ENCODE data around the gene CHEK1.

CHEK1 gene

DNA sequence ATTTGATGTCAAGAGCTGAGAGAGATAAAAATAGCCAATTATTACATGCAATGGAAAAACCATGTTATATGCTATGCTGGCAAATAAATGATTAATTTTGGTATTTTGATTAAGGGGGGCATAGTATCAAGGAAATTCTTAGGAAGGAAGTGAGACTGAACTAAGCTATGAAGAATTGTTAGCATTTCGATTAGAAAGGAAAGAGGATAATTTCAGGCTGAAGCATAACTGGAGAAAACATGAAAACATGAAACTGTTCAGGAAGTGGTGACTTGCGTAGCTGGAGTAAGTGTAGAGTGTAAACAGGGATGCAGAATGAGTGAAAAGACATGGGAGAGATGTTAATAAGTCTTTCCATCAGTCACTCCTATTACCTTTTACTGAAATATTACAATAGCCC, 49.2 kb downstream of the CHEK1 start:
- no peak overlapping the region for H3K27ac ChIP-seq (ENCODE audit: low read length)
- no peaks in the 10 kb centered on the region for H3K4me1 ChIP-seq (ENCODE audit: control insufficient read depth in 1 of 2, insufficient read depth in 2 of 2, low read length in 2 of 2)
- H3K4me3 ChIP-seq (ENCODE audit: low read depth in 1 of 2, low read length in 2 of 2): no peak overlapping the region
- H3K36me3 ChIP-seq (ENCODE audit: control insufficient read depth in 1 of 2, insufficient read depth in 2 of 2, low read length in 2 of 2): no peaks in the 10 kb centered on the region
- no peaks in the 10 kb centered on the region for H3K9me3 ChIP-seq (ENCODE audit: control insufficient read depth in 1 of 2, low read length in 2 of 2)
- no peaks in the 10 kb centered on the region for H3K27me3 ChIP-seq (ENCODE audit: low read depth, low read length)

DNA sequence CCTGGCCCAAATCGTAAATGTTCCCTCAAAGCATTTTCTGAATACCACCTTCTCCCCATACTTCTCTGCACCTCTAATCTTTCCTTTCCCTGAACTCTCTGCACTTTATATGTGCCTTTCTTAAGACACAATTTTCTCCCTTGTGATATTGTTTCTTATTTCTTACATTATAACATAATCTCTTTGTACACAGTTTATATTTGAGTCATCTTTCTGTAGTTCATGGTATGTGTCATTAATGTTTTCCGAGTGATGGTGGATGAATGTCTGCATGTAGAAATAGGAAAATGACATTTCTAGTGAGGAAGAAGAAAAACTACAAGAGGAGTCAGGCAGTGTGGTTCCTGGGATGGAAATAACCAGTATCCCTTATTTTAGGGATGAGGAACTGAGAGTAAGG, 50.2 kb downstream of the CHEK1 start:
- Histone ChIP-seq H3K4me1 (ENCODE audit: control insufficient read depth in 1 of 2, insufficient read depth in 2 of 2, low read length in 2 of 2) (no peaks in the 10 kb centered on the region), H3K36me3 (ENCODE audit: control insufficient read depth in 1 of 2, insufficient read depth in 2 of 2, low read length in 2 of 2) (no peaks in the 10 kb centered on the region), H3K4me3 (ENCODE audit: low read depth in 1 of 2, low read length in 2 of 2) (no peak overlapping the region), H3K27ac (ENCODE audit: low read length) (no peak overlapping the region), H3K27me3 (ENCODE audit: low read depth, low read length) (no peaks in the 10 kb centered on the region), H3K9me3 (ENCODE audit: control insufficient read depth in 1 of 2, low read length in 2 of 2) (no peaks in the 10 kb centered on the region)

DNA sequence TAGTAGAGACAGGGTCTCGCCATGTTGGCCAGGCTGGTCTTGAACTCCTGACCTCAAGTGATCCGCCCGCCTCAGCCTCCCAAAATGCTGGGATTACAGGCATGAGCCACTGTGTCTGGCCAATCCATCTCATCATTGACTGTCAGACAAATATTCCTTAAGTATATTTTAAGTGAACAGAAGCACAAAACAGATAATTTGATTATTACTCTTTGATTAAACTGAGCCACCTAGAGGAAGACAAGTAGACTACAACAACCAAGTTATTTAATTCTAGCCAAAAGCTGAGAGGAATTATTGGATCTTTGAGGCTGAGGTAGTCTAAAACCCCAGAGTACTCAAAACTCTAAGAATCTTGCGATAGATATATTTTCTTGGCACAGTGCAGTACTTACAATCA, 54.4 kb downstream of the CHEK1 start:
- H3K9me3 ChIP-seq (ENCODE audit: control insufficient read depth in 1 of 2, low read length in 2 of 2): no peaks in the 10 kb centered on the region
- no peak overlapping the region for H3K27ac ChIP-seq (ENCODE audit: low read length)
- no peak overlapping the region for H3K4me3 ChIP-seq (ENCODE audit: low read depth in 1 of 2, low read length in 2 of 2)
- H3K36me3 ChIP-seq (ENCODE audit: control insufficient read depth in 1 of 2, insufficient read depth in 2 of 2, low read length in 2 of 2): no peaks in the 10 kb centered on the region
- H3K27me3 ChIP-seq (ENCODE audit: low read depth, low read length): no peaks in the 10 kb centered on the region
- no peaks in the 10 kb centered on the region for H3K4me1 ChIP-seq (ENCODE audit: control insufficient read depth in 1 of 2, insufficient read depth in 2 of 2, low read length in 2 of 2)

DNA sequence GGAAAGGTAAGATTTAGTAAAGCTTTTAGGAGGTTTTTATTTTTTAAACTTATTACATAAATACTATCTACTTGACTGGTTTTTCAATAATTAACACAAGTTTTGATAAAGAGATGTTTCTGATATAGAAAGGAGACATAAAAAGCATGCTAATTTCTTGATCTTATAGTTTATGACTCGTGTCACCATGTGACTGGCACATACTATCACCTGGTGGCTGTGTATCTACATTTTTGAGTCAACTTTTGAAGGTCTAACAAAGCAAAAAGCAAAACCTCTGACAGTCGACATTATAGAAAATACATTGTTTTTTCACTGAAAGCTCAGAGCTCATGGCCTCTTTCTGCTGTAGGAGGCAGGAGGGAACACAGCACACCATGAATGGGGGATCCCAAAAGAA, 54.9 kb downstream of the CHEK1 start:
- Histone ChIP-seq H3K4me1 (ENCODE audit: control insufficient read depth in 1 of 2, insufficient read depth in 2 of 2, low read length in 2 of 2) (no peaks in the 10 kb centered on the region), H3K27me3 (ENCODE audit: low read depth, low read length) (no peaks in the 10 kb centered on the region), H3K9me3 (ENCODE audit: control insufficient read depth in 1 of 2, low read length in 2 of 2) (no peaks in the 10 kb centered on the region), H3K4me3 (ENCODE audit: low read depth in 1 of 2, low read length in 2 of 2) (no peak overlapping the region), H3K36me3 (ENCODE audit: control insufficient read depth in 1 of 2, insufficient read depth in 2 of 2, low read length in 2 of 2) (no peaks in the 10 kb centered on the region), H3K27ac (ENCODE audit: low read length) (no peak overlapping the region)

DNA sequence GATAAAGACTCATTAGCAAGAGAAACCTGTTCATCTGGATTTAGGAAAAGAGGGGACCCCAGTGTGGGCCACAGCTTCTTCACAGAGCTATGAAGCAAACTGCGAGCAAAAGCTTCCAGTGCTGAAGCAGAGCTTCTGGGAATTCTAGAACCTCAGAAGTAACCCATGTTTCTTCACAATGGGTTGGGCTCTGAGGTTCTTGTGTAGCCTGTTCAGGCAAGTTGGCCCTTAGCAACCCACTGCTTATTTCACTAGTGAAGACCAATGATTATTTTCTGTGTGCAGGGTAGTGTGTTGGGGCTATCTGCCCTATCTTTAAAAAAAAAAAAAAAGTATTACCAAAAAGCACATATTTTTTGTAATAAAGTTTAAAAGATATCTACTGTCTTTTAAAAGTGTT, 55.8 kb downstream of the CHEK1 start, which contains the start of gene ACRV1:
TSS of gene ACRV1 (minus strand) at position 101 of the 400 bp plus-strand sequence. CDS start at position 34, 67 bp downstream.
- no peaks in the 10 kb centered on the region for H3K9me3 ChIP-seq (ENCODE audit: control insufficient read depth in 1 of 2, low read length in 2 of 2)
- H3K27ac ChIP-seq (ENCODE audit: low read length): no peak within 1 kb of the TSS
- H3K4me1 ChIP-seq (ENCODE audit: control insufficient read depth in 1 of 2, insufficient read depth in 2 of 2, low read length in 2 of 2): no peaks in the 10 kb centered on the region
- H3K4me3 ChIP-seq (ENCODE audit: low read depth in 1 of 2, low read length in 2 of 2): no peak within 1 kb of the TSS
- no peaks in the 10 kb centered on the region for H3K36me3 ChIP-seq (ENCODE audit: control insufficient read depth in 1 of 2, insufficient read depth in 2 of 2, low read length in 2 of 2)
- H3K27me3 ChIP-seq (ENCODE audit: low read depth, low read length): no peaks in the 10 kb centered on the region

DNA sequence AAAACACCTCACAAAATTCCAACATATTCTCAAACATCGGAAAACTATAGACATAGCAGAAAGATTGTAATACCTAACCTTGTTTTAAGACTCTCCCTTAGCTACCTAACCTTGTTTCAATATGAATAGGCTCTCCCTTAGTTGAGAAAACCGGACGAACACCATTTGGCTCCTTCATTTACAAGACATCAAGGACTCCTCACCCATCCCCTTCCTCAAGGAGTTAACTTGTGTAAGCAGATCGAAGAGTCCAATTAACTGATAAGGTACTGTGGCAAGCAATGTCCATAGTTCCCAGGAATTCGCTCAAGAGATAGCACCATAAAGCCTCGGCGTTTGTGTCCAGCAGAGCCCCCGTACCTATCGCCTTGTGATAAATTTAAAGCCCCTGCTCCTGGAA, 60.3 kb downstream of the CHEK1 start:
- Histone ChIP-seq H3K4me1 (ENCODE audit: control insufficient read depth in 1 of 2, insufficient read depth in 2 of 2, low read length in 2 of 2) (no peaks in the 10 kb centered on the region), H3K36me3 (ENCODE audit: control insufficient read depth in 1 of 2, insufficient read depth in 2 of 2, low read length in 2 of 2) (no peaks in the 10 kb centered on the region), H3K9me3 (ENCODE audit: control insufficient read depth in 1 of 2, low read length in 2 of 2) (no peaks in the 10 kb centered on the region), H3K4me3 (ENCODE audit: low read depth in 1 of 2, low read length in 2 of 2) (no peak overlapping the region), H3K27me3 (ENCODE audit: low read depth, low read length) (no peaks in the 10 kb centered on the region), H3K27ac (ENCODE audit: low read length) (no peak overlapping the region)

DNA sequence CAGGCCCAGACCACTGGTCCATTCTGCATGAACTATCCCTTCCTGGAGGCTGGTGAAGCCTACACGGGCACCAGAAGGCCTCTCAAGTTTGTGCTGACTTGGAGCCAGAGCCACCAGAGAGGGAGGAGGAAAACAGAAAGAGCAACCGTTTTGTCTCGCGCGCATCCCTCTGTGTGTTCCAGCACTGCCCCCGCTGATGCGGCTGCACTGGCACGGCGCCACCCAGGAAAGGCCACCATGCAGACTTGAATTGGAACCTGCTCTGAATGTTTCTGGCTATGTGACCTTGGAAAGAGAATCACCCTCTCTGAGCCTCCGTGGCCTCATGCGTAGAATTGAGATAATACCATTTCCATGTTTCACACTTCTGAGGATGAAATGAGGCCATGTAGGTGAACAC, 63.1 kb downstream of the CHEK1 start:
- H3K4me1 ChIP-seq (ENCODE audit: control insufficient read depth in 1 of 2, insufficient read depth in 2 of 2, low read length in 2 of 2): no peaks in the 10 kb centered on the region
- H3K36me3 ChIP-seq (ENCODE audit: control insufficient read depth in 1 of 2, insufficient read depth in 2 of 2, low read length in 2 of 2): no peaks in the 10 kb centered on the region
- no peaks in the 10 kb centered on the region for H3K27me3 ChIP-seq (ENCODE audit: low read depth, low read length)
- no peak overlapping the region for H3K4me3 ChIP-seq (ENCODE audit: low read depth in 1 of 2, low read length in 2 of 2)
- H3K27ac ChIP-seq (ENCODE audit: low read length): no peak overlapping the region
- H3K9me3 ChIP-seq (ENCODE audit: control insufficient read depth in 1 of 2, low read length in 2 of 2): no peaks in the 10 kb centered on the region

DNA sequence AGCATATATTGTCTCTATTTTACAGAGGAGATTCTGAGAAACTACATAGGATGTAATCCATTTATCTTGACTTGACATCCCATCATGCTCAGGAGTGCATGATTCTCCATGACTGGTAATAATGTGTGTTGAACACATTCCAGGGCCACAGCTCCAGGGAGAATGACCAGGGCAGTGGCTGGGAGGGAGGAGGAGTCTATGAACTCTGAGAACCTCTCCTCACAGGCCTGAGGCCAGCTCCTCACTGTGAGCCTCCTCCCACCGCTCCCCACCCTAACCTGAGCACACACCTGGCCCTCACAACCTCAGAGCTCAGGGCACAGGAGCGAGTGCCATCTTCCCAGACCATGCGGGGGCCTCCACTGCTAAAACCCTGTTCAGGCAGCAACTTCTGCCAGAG, 63.7 kb downstream of the CHEK1 start:
- H3K27ac ChIP-seq (ENCODE audit: low read length): no peak overlapping the region

DNA sequence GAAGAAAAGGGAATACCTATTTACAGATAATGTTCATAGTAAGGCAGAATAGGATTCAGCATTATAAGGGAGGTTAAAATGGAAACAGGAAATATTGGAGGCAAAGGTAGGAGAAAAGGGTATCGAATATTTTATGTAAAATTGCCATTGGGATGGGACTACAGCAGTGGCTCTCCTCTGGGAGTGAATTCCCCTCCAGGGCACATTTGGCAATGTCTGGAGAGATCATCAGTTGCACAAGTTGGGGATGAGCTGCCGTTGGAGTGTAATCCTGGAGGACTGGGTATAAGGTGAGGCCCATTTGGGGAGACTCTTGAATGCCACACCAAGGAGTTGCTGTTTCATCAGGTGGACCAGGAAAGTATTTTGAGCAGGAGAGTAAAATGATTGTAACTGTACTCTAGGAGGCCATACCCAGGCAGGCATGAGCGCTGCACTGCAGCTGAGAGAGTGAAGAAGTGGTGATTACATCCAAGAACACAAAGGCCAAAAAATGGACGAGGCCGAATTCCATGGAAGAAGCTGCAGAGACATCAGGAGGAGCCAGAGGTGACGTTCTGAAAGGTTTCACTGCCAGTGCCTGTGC, 64.4 kb downstream of the CHEK1 start:
- Histone ChIP-seq H3K27me3 (ENCODE audit: low read depth, low read length) (no peaks in the 10 kb centered on the region), H3K4me1 (ENCODE audit: control insufficient read depth in 1 of 2, insufficient read depth in 2 of 2, low read length in 2 of 2) (no peaks in the 10 kb centered on the region), H3K36me3 (ENCODE audit: control insufficient read depth in 1 of 2, insufficient read depth in 2 of 2, low read length in 2 of 2) (no peaks in the 10 kb centered on the region), H3K27ac (ENCODE audit: low read length) (no peak overlapping the region), H3K9me3 (ENCODE audit: control insufficient read depth in 1 of 2, low read length in 2 of 2) (no peaks in the 10 kb centered on the region), H3K4me3 (ENCODE audit: low read depth in 1 of 2, low read length in 2 of 2) (no peak overlapping the region)

More for the DNA sequence above, 63.7 kb downstream of the CHEK1 start:
- H3K4me3 ChIP-seq (ENCODE audit: low read depth in 1 of 2, low read length in 2 of 2): no peak overlapping the region
- no peaks in the 10 kb centered on the region for H3K4me1 ChIP-seq (ENCODE audit: control insufficient read depth in 1 of 2, insufficient read depth in 2 of 2, low read length in 2 of 2)
- no peaks in the 10 kb centered on the region for H3K36me3 ChIP-seq (ENCODE audit: control insufficient read depth in 1 of 2, insufficient read depth in 2 of 2, low read length in 2 of 2)
- H3K9me3 ChIP-seq (ENCODE audit: control insufficient read depth in 1 of 2, low read length in 2 of 2): no peaks in the 10 kb centered on the region
- H3K27me3 ChIP-seq (ENCODE audit: low read depth, low read length): no peaks in the 10 kb centered on the region

DNA sequence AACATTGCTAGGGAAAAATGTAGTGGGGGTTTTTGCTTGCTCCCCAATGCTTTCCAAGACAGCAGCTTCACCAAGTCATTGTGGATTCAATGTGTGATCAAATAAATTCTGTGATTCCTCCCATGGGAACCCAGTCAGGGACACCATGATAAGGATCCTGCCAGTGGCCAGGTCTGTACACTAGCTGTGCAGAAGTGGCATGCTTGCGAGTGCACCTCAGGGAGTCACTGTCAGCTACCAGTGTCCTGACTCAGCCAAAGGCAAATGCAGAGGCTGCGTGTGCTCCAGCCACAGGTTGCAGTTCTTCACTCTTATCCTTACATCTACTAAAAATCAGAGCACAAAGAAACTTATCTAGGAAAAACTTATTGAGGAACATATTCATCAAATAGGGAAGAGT, 65.0 kb downstream of the CHEK1 start:
- H3K4me1 ChIP-seq (ENCODE audit: control insufficient read depth in 1 of 2, insufficient read depth in 2 of 2, low read length in 2 of 2): no peaks in the 10 kb centered on the region
- no peak overlapping the region for H3K4me3 ChIP-seq (ENCODE audit: low read depth in 1 of 2, low read length in 2 of 2)
- no peaks in the 10 kb centered on the region for H3K27me3 ChIP-seq (ENCODE audit: low read depth, low read length)
- no peaks in the 10 kb centered on the region for H3K36me3 ChIP-seq (ENCODE audit: control insufficient read depth in 1 of 2, insufficient read depth in 2 of 2, low read length in 2 of 2)
- H3K9me3 ChIP-seq (ENCODE audit: control insufficient read depth in 1 of 2, low read length in 2 of 2): no peaks in the 10 kb centered on the region
- no peak overlapping the region for H3K27ac ChIP-seq (ENCODE audit: low read length)

DNA sequence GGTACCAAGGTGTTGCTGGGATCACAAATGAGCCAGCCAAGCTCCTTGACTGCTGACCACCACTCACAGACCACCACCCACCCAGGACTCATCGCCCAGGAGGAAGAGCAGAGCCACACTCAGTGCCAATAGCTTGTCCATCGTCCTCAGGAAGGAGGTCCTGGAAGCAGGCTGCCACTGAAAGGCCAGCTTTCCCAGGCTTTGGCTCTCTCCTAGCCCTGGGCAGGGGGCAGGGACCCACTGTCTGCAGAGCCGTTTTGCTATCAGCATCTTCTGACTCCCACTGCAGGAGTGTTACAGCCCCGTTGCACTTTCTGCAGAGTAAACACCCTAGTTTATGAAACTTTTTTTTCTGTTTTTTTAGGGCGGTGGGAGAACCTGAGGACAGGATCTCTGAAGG, 67.9 kb downstream of the CHEK1 start:
- Histone ChIP-seq H3K27ac (ENCODE audit: low read length) (no peak overlapping the region), H3K27me3 (ENCODE audit: low read depth, low read length) (no peaks in the 10 kb centered on the region), H3K36me3 (ENCODE audit: control insufficient read depth in 1 of 2, insufficient read depth in 2 of 2, low read length in 2 of 2) (no peaks in the 10 kb centered on the region), H3K4me1 (ENCODE audit: control insufficient read depth in 1 of 2, insufficient read depth in 2 of 2, low read length in 2 of 2) (no peaks in the 10 kb centered on the region), H3K9me3 (ENCODE audit: control insufficient read depth in 1 of 2, low read length in 2 of 2) (peaks cover 0 to 8% of the 10 kb centered on the region in 2 donors), H3K4me3 (ENCODE audit: low read depth in 1 of 2, low read length in 2 of 2) (no peak overlapping the region)

DNA sequence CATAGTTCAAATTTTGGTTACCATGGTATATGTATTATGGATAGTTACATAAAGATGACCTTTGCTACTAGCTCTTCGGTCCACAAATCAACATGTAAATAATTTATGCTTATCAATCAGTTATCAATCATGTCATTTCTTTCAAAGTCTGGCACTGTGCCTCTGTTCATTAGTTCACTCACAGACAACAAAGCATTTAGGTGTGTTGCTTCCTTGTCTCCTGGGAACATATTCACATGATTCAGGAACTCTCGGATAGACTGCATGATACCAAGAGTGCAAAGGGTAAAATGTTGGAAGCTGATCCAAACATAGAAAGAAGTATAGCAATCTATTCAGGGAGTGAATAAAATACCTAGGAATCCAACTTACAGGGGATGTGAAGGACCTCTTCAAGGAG, 70.0 kb downstream of the CHEK1 start:
- no peaks in the 10 kb centered on the region for H3K27me3 ChIP-seq (ENCODE audit: low read depth, low read length)
- peaks cover 0 to 8% of the 10 kb centered on the region in 2 donors for H3K9me3 ChIP-seq (ENCODE audit: control insufficient read depth in 1 of 2, low read length in 2 of 2)
- no peaks in the 10 kb centered on the region for H3K4me1 ChIP-seq (ENCODE audit: control insufficient read depth in 1 of 2, insufficient read depth in 2 of 2, low read length in 2 of 2)
- H3K4me3 ChIP-seq (ENCODE audit: low read depth in 1 of 2, low read length in 2 of 2): no peak overlapping the region
- H3K36me3 ChIP-seq (ENCODE audit: control insufficient read depth in 1 of 2, insufficient read depth in 2 of 2, low read length in 2 of 2): no peaks in the 10 kb centered on the region
- no peak overlapping the region for H3K27ac ChIP-seq (ENCODE audit: low read length)

Data from muscle layer of duodenum (tissue), 2 donors.